PC-9 (cell line): ENCODE results near the gene CTU2. TPM values are rescaled to one million over a fixed set of nuclear protein-coding genes. Genes with fewer than 3 reads are reported as not detected.
"Not testable (repeated sequence)": the region's sequence is repeated elsewhere in the genome, so short reads cannot be mapped to it uniquely, and the experiment has no call there.

Experiments used
- BruUV-seq: library from RNA; stranded (reverse); fragments of 400-500 nt; replicated peaks from 2 replicates; lab custom pipeline; 2021; lab: Mats Ljungman, UMichigan
- CTCF ChIA-PET: fragments of 300-600 bp; sonication (Branson Sonifier 250); formaldehyde crosslinking; loops from one replicate; lab custom pipeline; 2022; ENCODE audit warnings: antibody characterized with exemption; lab: Charles Lee
- POLR2A ChIA-PET: fragments of 300-600 bp; sonication (Branson Sonifier 250); formaldehyde crosslinking; loops from one replicate; lab custom pipeline; 2022; ENCODE audit warnings: antibody characterized with exemption; ENCODE audit not compliant: unreplicated experiment; lab: Charles Lee
- DNase-seq, 2 experiments: peaks; one replicate each; pipeline versions ENCODE4 v3.0.0 to v3.0.0-alpha.2; 2015 to 2022; ENCODE audit warnings: mixed read lengths in 1 of 2
- H2AFZ ChIP-seq: fragments of 200-600 bp; sonication (generic); 2 replicates; pipeline ENCODE4 v1.8.1; 2017; ENCODE audit warnings: antibody characterized with exemption
- H3F3A ChIP-seq: fragments of 200-600 bp; sonication (generic); 2 replicates; pipeline ENCODE4 v1.8.1; 2017; ENCODE audit warnings: antibody characterized with exemption, mild to moderate bottlenecking, low read depth; ENCODE audit not compliant: insufficient read depth
- H3K27ac ChIP-seq: fragments of 200-600 bp; sonication (generic); 2 replicates; pipeline ENCODE4 v1.6.1; 2016; ENCODE audit warnings: mixed run types
- H3K27me3 ChIP-seq: fragments of 200-600 bp; sonication (generic); 2 replicates; pipeline ENCODE4 v1.6.1; 2016; ENCODE audit warnings: low read depth, mixed run types; ENCODE audit not compliant: insufficient read depth
- H3K36me3 ChIP-seq: fragments of 200-600 bp; sonication (generic); 2 replicates; pipeline ENCODE4 v1.6.1; 2016; ENCODE audit warnings: low read depth, mixed run types
- H3K4me1 ChIP-seq: fragments of 200-600 bp; sonication (generic); replicated peaks from 2 replicates; pipeline ENCODE4 v1.6.1; 2016; ENCODE audit warnings: mixed run types; ENCODE audit not compliant: insufficient read depth
- H3K4me2 ChIP-seq: fragments of 200-600 bp; sonication (generic); 2 replicates; pipeline ENCODE4 v1.6.1; 2017; ENCODE audit warnings: mixed run types
- H3K4me3 ChIP-seq: fragments of 200-600 bp; sonication (generic); 2 replicates; pipeline ENCODE4 v1.6.1; 2016; ENCODE audit warnings: mixed run types
- H3K79me2 ChIP-seq: fragments of 200-600 bp; sonication (generic); 2 replicates; pipeline ENCODE4 v1.6.1; 2017; ENCODE audit warnings: low read depth, mixed run types
- H3K9me2 ChIP-seq: fragments of 200-600 bp; sonication (generic); 2 replicates; pipeline ENCODE4 v1.8.1; 2017; ENCODE audit warnings: mild to moderate bottlenecking; ENCODE audit not compliant: insufficient read depth
- H3K9me3 ChIP-seq: fragments of 200-600 bp; sonication (generic); 2 replicates; pipeline ENCODE4 v1.8.1; 2016; ENCODE audit warnings: low read depth; ENCODE audit not compliant: insufficient read depth
- H4K20me1 ChIP-seq: fragments of 200-600 bp; sonication (generic); 2 replicates; pipeline ENCODE4 v1.8.1; 2017; ENCODE audit not compliant: insufficient read depth
- CTCF ChIP-seq: fragments of 200-600 bp; sonication (generic); conservative IDR thresholded peaks from 2 replicates; pipeline ENCODE4 v1.6.1; 2017; ENCODE audit warnings: mixed run types, antibody characterized with exemption, mild to moderate bottlenecking, moderate library complexity
- EZH2 ChIP-seq: fragments of 200-600 bp; sonication (generic); IDR thresholded peaks from 2 replicates; pipeline ENCODE4 v1.8.0; 2017; ENCODE audit warnings: antibody characterized with exemption, low read depth
- intact Hi-C: fragments of 100-400 bp; cut with micrococcal nuclease; formaldehyde crosslinking; loops from one replicate; pipeline ENCODE4 v1.10.0; 2022; ENCODE audit not compliant: unreplicated experiment
- total RNA-seq: library from RNA; stranded (reverse); gene quantifications from 2 replicates; pipeline ENCODE4 v1.2.3, GENCODE V29; 2021

CTU2 gene
- total RNA-seq, 1 experiment from 2014 or later = 20.0 TPM

GRCh38 chr16:88667461-88667860, 38.8 kb upstream of the CTU2 start:
- H3F3A ChIP-seq = peaks cover 9% of the 10 kb centered on the region; the same call in 1 of the 2 replicates
- no peaks in the 10 kb centered on the region for H3K9me2 ChIP-seq
- no TSS peak for BruUV-seq
- CTCF ChIA-PET = no interaction called here
- H3K36me3 ChIP-seq = no peaks in the 10 kb centered on the region
- POLR2A ChIA-PET = no interaction called here
- no peak overlapping the region for H2AFZ ChIP-seq
- H3K4me3 ChIP-seq = no peak overlapping the region
- no peak overlapping the region for H3K27ac ChIP-seq
- intact Hi-C loops = no loop called here
- no peaks in the 10 kb centered on the region for H4K20me1 ChIP-seq
- no peak for DNase-seq
- no peaks in the 10 kb centered on the region for H3K9me3 ChIP-seq
- TF ChIP-seq CTCF = no peak
- TF ChIP-seq EZH2 = no peak
- no peaks in the 10 kb centered on the region; the same call in 1 of the 2 replicates for H3K4me1 ChIP-seq
- no peak overlapping the region for H3K4me2 ChIP-seq
- H3K27me3 ChIP-seq = no peaks in the 10 kb centered on the region
- peaks cover 4% of the 10 kb centered on the region for H3K79me2 ChIP-seq

GRCh38 chr16:88669493-88669892, 36.8 kb upstream of the CTU2 start:
- H3K4me1 ChIP-seq, POLR2A ChIA-PET, H3K9me2 ChIP-seq, H3K79me2 ChIP-seq, H3K27ac ChIP-seq, BruUV-seq, CTCF ChIA-PET, H3K27me3 ChIP-seq, DNase-seq, H3K36me3 ChIP-seq, intact Hi-C loops, H3K9me3 ChIP-seq, H2AFZ ChIP-seq, H4K20me1 ChIP-seq, H3K4me3 ChIP-seq, H3K4me2 ChIP-seq: not testable (repeated sequence)
- H3F3A ChIP-seq = peaks cover 11% of the 10 kb centered on the region; the same call in 1 of the 2 replicates

GRCh38 chr16:88669980-88670379, 36.3 kb upstream of the CTU2 start:
- POLR2A ChIA-PET = no interaction called here

More at GRCh38 chr16:88669980-88670379, 36.3 kb upstream of the CTU2 start:
- CTCF ChIA-PET = no interaction called here
- no peaks in the 10 kb centered on the region for H3K9me2 ChIP-seq
- peaks cover 7% of the 10 kb centered on the region; the same call in 1 of the 2 replicates for H3F3A ChIP-seq
- no TSS peak for BruUV-seq
- intact Hi-C loops = no loop called here
- H3K27ac ChIP-seq = no peak overlapping the region
- TF ChIP-seq EZH2 (no peak), CTCF (no peak)
- DNase-seq = no peak
- no peaks in the 10 kb centered on the region for H3K4me1 ChIP-seq
- H3K9me3 ChIP-seq = no peaks in the 10 kb centered on the region
- H3K4me2 ChIP-seq = no peak overlapping the region
- no peaks in the 10 kb centered on the region for H4K20me1 ChIP-seq
- H3K27me3 ChIP-seq = no peaks in the 10 kb centered on the region
- H3K36me3 ChIP-seq = no peaks in the 10 kb centered on the region
- no peak overlapping the region for H2AFZ ChIP-seq
- H3K4me3 ChIP-seq = no peak overlapping the region
- no peaks in the 10 kb centered on the region for H3K79me2 ChIP-seq
